ENCODE measurements around the gene MATN3.

DNA sequence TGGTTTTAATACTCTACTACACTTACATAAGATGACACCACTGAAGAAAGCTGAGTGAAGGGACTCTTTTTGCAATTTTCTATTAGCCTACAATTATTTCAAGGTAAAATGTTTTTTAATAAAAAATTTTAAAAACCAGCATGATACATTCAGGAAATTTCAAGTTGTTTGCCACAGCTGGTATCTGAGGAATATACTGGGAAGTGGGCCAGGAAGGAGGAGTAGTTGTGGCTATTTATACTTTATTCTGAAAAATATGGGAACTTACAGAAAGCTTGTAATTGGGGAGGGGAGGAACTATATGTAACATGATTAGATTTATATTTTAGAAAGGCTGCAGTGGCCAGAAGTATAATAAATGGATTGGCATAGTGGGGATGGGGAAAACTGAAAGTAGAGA is 63.4 kb downstream of the MATN3 start:
- TF ChIP-seq, protein P1, sequence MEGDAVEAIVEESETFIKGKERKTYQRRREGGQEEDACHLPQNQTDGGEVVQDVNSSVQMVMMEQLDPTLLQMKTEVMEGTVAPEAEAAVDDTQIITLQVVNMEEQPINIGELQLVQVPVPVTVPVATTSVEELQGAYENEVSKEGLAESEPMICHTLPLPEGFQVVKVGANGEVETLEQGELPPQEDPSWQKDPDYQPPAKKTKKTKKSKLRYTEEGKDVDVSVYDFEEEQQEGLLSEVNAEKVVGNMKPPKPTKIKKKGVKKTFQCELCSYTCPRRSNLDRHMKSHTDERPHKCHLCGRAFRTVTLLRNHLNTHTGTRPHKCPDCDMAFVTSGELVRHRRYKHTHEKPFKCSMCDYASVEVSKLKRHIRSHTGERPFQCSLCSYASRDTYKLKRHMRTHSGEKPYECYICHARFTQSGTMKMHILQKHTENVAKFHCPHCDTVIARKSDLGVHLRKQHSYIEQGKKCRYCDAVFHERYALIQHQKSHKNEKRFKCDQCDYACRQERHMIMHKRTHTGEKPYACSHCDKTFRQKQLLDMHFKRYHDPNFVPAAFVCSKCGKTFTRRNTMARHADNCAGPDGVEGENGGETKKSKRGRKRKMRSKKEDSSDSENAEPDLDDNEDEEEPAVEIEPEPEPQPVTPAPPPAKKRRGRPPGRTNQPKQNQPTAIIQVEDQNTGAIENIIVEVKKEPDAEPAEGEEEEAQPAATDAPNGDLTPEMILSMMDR (IDR thresholded peaks at IDR 0.05; ENCODE audit: poor library complexity) = no peak
- TF ChIP-seq EZH2phosphoT487 (IDR thresholded peaks at IDR 0.05; ENCODE audit: low read depth, severe bottlenecking, unreplicated experiment) = no peak

Data from hepatocyte (in vitro differentiated cells).